GM19452 (cell line): ENCODE measurements around the gene CLMN.

ENCODE experiments used
- ATAC-seq: cut with Tn5 transposase; IDR thresholded peaks from one replicate; pipeline ENCODE4 v1.9.1; 2021; ENCODE audit not compliant: unreplicated experiment

Gene CLMN

GRCh38 chr14:95264271-95264973 is 55.3 kb downstream of the CLMN start:
- no peak for ATAC-seq

- ATAC-seq, result no peak
These were observed 56.0 kb downstream of the CLMN start for GRCh38 chr14:95263527-95264231.

GRCh38 chr14:95262511-95262891 is 57.2 kb downstream of the CLMN start:
- ATAC-seq, result no peak

- no peak for ATAC-seq
These were observed 57.8 kb downstream of the CLMN start for GRCh38 chr14:95261616-95262510.

- peak; percentile 44 for ATAC-seq
These were observed 59.0 kb downstream of the CLMN start for GRCh38 chr14:95260537-95261361.

GRCh38 chr14:95258754-95259593 is 60.7 kb downstream of the CLMN start:
- no peak for ATAC-seq

- no peak for ATAC-seq
These were observed 61.6 kb downstream of the CLMN start for GRCh38 chr14:95258156-95258555.

- no peak for ATAC-seq
These were observed 62.2 kb downstream of the CLMN start for GRCh38 chr14:95257521-95257920.

- no peak for ATAC-seq
These were observed 63.0 kb downstream of the CLMN start for GRCh38 chr14:95256776-95257060.

GRCh38 chr14:95256002-95256775 is 63.5 kb downstream of the CLMN start:
- no peak for ATAC-seq

GRCh38 chr14:95255487-95255886 is 64.2 kb downstream of the CLMN start:
- ATAC-seq, result no peak

- no peak for ATAC-seq
These were observed 64.7 kb downstream of the CLMN start for GRCh38 chr14:95255013-95255412.

- ATAC-seq, result no peak
These were observed 65.4 kb downstream of the CLMN start for GRCh38 chr14:95254288-95254687.

GRCh38 chr14:95253039-95253630 is 66.6 kb downstream of the CLMN start:
- no peak for ATAC-seq

GRCh38 chr14:95252219-95252618 is 67.5 kb downstream of the CLMN start:
- ATAC-seq, result no peak

- no peak for ATAC-seq
These were observed 68.8 kb downstream of the CLMN start for GRCh38 chr14:95250936-95251335.

GRCh38 chr14:95250140-95250769 is 69.5 kb downstream of the CLMN start:
- ATAC-seq, result no peak

GRCh38 chr14:95248432-95248831 is 71.3 kb downstream of the CLMN start:
- ATAC-seq, result no peak

GRCh38 chr14:95246870-95247269 is 72.8 kb downstream of the CLMN start:
- no peak for ATAC-seq
